ENCODE results near the gene PYGM.
"Not testable (repeated sequence)": the region's sequence is repeated elsewhere in the genome, so short reads cannot be mapped to it uniquely, and the experiment has no call there.

The PYGM gene

DNA sequence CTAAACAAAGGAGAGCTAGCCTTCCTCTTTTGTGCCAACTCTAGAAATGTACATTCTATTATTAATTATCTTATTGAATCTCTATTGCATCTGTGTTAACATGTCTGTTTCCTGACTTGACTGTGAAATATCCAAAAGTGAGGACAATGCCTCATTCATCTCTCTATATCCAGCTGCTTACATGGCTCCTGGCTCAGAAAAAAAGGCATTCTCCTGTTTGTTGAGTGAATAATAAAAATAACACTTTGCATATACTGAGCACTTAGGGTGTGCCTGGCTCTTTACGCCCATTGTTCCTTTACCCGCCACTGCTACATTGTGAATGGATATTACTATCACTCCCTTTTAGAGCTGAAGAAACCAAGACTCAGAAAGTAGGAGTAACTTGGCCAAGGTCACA lies 56.7 kb downstream of the PYGM start:
- Histone ChIP-seq H3K9me3 (no peaks in the 10 kb centered on the region), H3K27me3 (no peaks in the 10 kb centered on the region), H3K4me1 (no peaks in the 10 kb centered on the region), H3K4me3 (ENCODE audit: low read depth, low read length) (no peak overlapping the region), H3K36me3 (no peaks in the 10 kb centered on the region)
- TF ChIP-seq, protein P1, sequence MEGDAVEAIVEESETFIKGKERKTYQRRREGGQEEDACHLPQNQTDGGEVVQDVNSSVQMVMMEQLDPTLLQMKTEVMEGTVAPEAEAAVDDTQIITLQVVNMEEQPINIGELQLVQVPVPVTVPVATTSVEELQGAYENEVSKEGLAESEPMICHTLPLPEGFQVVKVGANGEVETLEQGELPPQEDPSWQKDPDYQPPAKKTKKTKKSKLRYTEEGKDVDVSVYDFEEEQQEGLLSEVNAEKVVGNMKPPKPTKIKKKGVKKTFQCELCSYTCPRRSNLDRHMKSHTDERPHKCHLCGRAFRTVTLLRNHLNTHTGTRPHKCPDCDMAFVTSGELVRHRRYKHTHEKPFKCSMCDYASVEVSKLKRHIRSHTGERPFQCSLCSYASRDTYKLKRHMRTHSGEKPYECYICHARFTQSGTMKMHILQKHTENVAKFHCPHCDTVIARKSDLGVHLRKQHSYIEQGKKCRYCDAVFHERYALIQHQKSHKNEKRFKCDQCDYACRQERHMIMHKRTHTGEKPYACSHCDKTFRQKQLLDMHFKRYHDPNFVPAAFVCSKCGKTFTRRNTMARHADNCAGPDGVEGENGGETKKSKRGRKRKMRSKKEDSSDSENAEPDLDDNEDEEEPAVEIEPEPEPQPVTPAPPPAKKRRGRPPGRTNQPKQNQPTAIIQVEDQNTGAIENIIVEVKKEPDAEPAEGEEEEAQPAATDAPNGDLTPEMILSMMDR (IDR thresholded peaks at IDR 0.05; ENCODE audit: low read depth, low read length), result no peak
- no peak for DNase-seq

DNA sequence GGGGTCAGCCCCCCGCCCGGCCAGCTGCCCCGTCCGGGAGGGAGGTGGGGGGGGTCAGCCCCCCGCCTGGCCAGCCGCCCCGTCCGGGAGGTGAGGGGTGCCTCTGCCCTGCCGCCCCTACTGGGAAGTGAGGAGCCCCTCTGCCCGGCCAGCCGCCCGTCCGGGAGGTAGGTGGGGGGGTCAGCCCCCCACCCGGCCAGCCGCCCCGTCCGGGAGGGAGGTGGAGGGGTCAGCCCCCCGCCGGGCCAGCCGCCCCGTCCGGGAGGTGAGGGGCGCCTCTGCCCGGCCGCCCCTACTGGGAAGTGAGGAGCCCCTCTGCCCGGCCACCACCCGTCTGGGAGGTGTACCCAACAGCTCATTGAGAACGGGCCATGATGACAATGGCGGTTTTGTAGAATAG lies 57.8 kb downstream of the PYGM start:
- H3K9me3 ChIP-seq; H3K27me3 ChIP-seq; H3K4me1 ChIP-seq; H3K4me3 ChIP-seq (ENCODE audit: low read depth, low read length); DNase-seq; H3K36me3 ChIP-seq: not testable (repeated sequence)

DNA sequence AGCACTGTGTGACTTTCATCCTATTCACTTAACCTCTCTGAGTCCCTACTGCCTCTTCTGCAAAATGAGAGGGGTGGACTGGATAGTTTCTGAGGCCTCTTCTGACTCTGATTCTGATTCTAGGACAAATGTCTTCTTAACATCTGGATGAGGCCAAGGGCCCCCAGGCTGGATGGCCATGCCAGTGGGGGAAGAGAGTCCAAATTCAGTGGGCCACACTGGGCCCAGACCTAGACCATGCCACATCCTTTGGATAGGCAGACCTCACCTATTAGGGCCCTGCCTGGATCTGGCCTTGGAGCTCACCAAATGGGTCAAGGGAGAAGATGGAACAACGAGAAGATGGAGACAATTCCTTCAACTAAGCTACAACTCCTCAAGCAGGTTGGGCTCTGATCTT lies 61.3 kb downstream of the PYGM start:
- TF ChIP-seq, protein P1 (IDR thresholded peaks at IDR 0.05; ENCODE audit: low read depth, low read length), result no peak
- no peaks in the 10 kb centered on the region for H3K27me3 ChIP-seq
- no peaks in the 10 kb centered on the region for H3K9me3 ChIP-seq

DNA sequence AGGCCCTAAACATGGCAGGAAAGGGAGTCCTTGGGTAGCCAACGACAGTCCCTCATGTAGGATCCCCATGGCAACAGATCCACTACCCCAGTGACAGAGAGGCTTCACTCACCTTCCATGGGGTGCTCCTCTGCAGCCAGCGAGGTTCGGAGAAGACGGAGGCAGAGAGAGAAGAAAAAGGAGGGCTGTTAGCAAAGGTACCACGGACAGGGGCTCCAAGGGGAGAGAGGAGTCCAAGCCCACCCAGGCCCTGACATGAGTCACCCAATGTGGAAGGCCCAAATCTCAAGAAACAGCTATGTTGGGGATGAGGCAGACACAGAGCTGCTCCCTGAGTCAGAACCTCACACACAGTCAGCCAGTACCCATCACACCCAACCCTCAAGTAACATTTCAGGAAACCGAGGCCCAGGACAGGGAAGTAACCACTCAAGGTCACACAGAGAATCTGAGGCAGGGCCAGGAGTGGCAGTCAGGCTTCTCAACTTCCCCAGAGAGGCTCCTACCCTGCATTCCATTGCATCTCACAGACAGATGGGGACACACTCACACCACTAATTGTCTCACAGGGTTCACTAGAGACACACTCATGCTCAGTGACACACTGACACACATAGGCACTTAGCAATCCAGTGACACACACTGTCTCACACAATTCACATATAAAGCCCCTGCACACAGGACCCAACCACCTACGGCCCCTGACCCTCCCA lies 62.0 kb downstream of the PYGM start:
- no peaks in the 10 kb centered on the region for H3K36me3 ChIP-seq
- H3K4me1 ChIP-seq, result peaks cover 9% of the 10 kb centered on the region
- no peak for DNase-seq
- no peak overlapping the region for H3K4me3 ChIP-seq (ENCODE audit: low read depth, low read length)
- TF ChIP-seq, protein P1 (IDR thresholded peaks at IDR 0.05; ENCODE audit: low read depth, low read length), result no peak
- H3K27me3 ChIP-seq, result no peaks in the 10 kb centered on the region
- no peaks in the 10 kb centered on the region for H3K9me3 ChIP-seq

More for the DNA sequence above, 61.3 kb downstream of the PYGM start:
- no peak overlapping the region for H3K4me3 ChIP-seq (ENCODE audit: low read depth, low read length)
- peaks cover 9% of the 10 kb centered on the region for H3K4me1 ChIP-seq
- DNase-seq, result no peak
- no peaks in the 10 kb centered on the region for H3K36me3 ChIP-seq
